ENCODE data around the gene PER2.

Gene PER2

GRCh38 chr2:238321467-238321866 lies 33.1 kb upstream of the PER2 start:
- DNase-seq (ENCODE audit: low spot score), result no peak
- in situ Hi-C loops (cut with MboI; ENCODE audit: low sequenced_read_pairs, unreplicated experiment), result no loop called here
- no peak for TF ChIP-seq CTCF (IDR thresholded peaks at IDR 0.05; ENCODE audit: borderline replicate concordance, control extremely low read depth, extremely low read depth, insufficient read depth, missing control alignments)

GRCh38 chr2:238320648-238321281 lies 32.4 kb upstream of the PER2 start:
- DNase-seq (ENCODE audit: low spot score), result no peak
- TF ChIP-seq CTCF (IDR thresholded peaks at IDR 0.05; ENCODE audit: borderline replicate concordance, control extremely low read depth, extremely low read depth, insufficient read depth, missing control alignments), result no peak
- in situ Hi-C loops (cut with MboI; ENCODE audit: low sequenced_read_pairs, unreplicated experiment), result no loop called here

GRCh38 chr2:238320246-238320647 lies 31.8 kb upstream of the PER2 start, which contains the start of gene TRAF3IP1:
TSS of gene TRAF3IP1 (plus strand) at chr2:238320518. CDS start at chr2:238320663, 145 bp downstream.
- in situ Hi-C loops (cut with MboI; ENCODE audit: low sequenced_read_pairs, unreplicated experiment), result no loop called here
- peak; percentile 99 for DNase-seq (ENCODE audit: low spot score)
- no peak for TF ChIP-seq CTCF (IDR thresholded peaks at IDR 0.05; ENCODE audit: borderline replicate concordance, control extremely low read depth, extremely low read depth, insufficient read depth, missing control alignments)

GRCh38 chr2:238315031-238315595 lies 26.7 kb upstream of the PER2 start:
- in situ Hi-C loops (cut with MboI; ENCODE audit: low sequenced_read_pairs, unreplicated experiment), result no loop called here
- TF ChIP-seq CTCF (IDR thresholded peaks at IDR 0.05; ENCODE audit: borderline replicate concordance, control extremely low read depth, extremely low read depth, insufficient read depth, missing control alignments), result no peak
- no peak for DNase-seq (ENCODE audit: low spot score)

GRCh38 chr2:238314576-238314975 lies 26.2 kb upstream of the PER2 start:
- DNase-seq (ENCODE audit: low spot score), result no peak
- TF ChIP-seq CTCF (IDR thresholded peaks at IDR 0.05; ENCODE audit: borderline replicate concordance, control extremely low read depth, extremely low read depth, insufficient read depth, missing control alignments), result no peak
- in situ Hi-C loops (cut with MboI; ENCODE audit: low sequenced_read_pairs, unreplicated experiment), result no loop called here

GRCh38 chr2:238313991-238314350 lies 25.6 kb upstream of the PER2 start:
- in situ Hi-C loops (cut with MboI; ENCODE audit: low sequenced_read_pairs, unreplicated experiment), result no loop called here
- DNase-seq (ENCODE audit: low spot score), result no peak
- no peak for TF ChIP-seq CTCF (IDR thresholded peaks at IDR 0.05; ENCODE audit: borderline replicate concordance, control extremely low read depth, extremely low read depth, insufficient read depth, missing control alignments)
